ENCODE results near the gene YRDC.

Gene YRDC

DNA sequence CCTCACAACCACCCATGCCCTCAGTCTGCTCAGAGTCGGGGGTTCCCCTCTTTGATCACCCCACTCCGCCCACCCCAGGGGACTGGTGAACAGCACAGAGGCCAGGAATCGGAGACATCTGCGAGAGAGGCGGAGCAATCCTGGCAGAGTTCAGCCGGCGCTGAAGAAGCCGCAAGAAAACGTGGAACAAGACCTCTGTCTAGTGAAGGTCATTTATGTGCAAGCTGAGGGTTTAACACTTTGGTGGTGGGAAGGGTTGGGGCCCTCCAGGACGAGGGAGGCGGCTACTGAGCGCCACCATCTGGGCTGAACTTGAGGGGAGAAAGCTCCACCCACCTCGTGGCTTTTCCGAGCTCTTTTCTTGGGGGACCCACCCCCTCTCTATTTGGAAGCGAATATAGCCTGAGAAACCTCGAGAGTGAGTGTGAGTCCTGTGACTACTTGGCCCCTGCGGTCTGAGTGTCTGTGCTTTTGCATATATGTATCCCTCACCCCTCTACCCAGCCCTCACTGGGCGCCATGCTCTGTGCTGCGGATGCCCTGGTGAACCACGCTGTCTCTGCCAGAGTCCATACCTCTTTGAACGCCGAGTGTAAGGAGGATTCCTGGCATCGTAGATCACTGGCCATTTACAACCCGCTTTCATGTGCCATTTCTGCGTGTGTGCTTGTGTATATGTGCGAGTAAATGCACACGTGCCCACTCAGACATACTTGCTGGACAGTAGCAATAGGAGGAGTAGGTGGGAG, 41.9 kb downstream of the YRDC start:
- peak; percentile 17 to 38 for DNase-seq

DNA sequence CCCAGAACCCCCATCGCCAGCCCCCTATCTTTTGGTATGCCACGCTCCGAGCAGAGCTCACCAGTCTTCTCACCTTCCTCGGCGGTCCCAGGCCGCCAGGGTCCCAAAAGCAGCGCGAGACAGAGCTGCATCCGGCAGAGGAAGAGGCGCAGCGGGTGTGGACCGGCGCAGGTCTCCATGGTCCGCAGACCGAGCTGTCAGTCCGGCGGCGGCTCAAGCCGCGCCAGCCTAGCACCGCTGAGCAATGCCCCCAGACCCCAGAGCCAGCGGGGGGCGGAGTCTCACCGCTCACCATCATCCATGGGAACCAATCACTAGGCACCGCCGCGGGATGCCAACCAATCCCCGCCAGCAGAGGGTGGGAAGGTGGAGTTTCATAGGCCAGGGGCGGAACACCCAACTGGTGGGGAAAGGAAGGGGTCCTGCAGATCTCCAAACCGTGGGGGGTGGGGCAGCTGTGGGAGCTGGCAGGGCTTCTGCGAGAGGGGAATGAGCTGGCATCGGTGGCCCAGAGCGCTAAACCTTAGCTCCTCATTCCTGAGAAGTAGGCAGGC, 43.0 kb downstream of the YRDC start, which contains the start of gene EPHA10:
TSS of gene EPHA10 (minus strand) at position 233 of the 554 bp plus-strand sequence. CDS start at position 179, 54 bp downstream.
- DNase-seq = no peak

DNA sequence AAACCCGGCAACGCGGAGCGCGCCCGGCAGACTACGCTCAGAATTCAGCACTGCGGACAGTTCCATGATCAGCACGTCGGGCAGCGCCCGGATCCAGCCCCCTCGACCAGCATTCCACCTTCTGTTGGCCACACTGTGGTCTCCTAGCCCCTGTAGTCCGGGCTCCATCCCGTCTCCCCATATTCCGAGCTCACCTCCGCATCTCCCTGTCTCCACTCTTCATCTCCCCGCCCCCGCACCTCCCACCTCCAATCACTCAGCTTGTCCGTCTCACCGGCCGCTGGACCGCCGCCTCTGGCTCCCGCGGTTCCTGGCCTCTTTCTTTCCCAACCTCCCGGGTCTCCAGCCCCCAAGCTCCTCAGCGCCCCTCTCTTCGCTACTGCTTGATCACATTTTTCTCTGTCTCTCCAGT, 43.6 kb downstream of the YRDC start:
- DNase-seq = peak; percentile 57 to 64

DNA sequence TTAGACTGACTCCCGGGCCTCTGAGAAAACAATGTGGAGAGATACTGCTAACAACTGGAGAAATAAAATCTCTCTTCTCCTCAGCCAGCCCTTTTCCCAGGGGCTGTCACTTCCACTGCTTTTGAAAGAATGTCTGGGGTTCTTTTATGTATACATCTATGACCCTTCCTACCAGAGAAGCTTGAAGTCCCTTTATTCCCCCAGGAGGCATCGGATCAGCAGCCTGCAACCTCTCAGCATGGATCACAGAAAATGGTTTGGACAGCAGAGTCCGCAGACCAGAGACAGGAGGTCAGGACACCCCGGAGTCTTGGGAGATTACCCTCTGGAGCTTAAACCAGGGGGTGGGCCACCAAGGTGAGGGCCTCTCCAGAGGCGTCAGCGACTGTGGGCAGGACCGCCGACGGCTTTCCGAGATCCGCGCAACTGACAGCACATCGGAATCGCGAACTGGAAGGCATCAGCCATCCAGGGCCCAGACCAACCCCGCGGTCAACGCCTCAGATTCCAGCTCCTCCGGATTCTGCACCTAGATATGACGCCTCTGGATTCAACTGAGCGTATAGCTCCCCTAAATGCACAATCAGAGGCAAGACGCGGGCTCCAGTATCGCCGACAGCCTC, 44.1 kb downstream of the YRDC start:
- no peak for DNase-seq

DNA sequence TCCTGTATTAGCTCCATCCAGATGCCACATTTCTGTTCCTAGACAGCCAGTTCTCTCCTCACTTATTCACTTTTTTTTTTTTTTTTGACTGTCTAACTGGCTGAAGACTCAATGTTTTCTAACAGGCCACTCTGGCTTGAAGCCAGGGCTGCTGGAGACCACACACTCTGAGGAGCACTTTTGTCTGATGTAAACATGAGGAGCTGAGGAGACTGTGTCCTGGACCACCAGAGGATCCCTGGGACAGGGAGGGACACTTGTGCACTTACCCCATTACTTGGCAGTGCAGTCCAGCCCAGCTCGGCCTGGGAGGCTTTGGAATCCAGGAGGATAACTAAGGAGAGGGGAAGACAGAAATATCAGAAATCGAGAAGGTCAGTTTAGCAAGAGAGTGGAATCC, 45.5 kb downstream of the YRDC start:
- DNase-seq = no peak

DNA sequence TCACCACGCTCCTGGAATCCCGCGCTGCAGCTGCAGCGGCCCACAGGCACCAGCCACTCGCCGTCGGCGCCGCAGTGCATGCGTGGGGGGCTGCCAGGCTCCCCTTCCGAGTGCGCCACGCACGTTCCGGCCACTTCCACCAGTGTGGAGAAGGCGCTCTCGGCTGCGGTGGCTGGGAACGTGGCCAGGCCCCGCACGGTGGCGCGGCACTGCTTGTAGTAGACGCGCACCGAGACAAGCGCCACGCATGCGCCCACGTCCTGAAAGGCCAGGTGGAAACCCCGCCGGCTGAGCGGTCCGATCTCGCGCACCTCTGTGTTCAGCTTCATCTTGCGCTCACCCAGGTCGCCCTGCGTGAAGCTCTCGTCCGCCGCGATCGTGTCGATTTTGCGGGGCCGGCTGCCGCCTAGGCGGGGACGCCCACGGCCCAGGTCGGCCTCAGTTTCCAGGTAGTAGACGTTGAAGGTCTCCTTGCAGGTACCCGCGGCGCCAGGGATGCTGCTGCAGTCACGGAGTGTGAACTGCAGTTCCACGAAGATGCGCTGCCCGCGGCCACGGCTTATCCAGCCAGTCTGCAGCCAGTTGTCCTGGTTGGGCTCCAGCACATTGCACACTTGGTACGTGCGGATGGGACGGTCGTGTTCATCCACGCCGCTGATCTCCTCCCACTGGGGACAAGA, 46.5 kb downstream of the YRDC start:
- DNase-seq = no peak

DNA sequence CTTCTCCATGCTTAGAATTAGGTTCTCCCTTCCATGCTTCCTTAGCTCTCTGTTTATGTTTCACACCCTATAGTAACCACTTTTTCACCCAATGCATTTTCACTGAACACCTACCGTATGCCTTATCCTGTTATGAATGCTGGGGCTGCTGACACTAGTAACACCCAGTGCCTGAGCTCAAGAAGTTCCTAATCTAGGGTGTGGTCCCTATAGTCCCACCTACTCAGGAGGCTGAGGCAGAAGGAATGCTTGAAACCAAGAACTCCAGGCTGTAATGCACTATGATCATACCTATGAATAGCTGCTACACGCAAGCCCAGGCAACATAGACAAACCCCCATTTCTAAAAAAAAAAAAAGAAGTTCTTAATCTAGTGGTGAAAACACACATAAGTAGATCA, 48.6 kb downstream of the YRDC start:
- DNase-seq = no peak

DNA sequence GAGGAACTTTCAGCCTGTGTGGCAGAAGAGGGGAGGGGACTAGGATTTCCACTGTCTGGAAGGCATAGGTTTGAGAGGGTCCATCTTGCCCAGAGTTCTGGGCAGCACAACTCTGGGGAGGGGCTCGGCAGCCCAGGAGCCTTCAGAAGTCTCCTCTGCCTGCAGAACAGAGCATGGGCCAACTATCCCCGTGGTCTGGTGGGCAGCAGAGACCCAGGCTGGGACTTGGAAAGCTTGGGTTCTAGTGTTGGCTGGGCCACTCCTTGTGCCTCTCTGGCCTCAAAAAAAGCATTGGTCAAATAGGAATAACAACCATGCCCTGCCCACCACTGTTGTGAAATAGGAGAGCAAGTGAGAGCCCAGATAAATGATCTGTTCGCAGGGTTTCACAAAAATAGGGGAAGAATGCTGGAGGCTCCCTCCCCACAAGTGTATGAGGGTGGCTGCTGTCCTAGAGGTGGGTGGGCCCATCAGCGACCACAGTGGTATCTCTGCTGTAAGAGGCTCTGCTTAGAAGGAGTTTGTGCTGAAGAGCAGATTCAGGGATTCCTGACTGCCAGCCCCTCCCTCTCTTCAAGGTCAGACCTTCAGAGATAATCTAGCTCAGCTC, 52.0 kb downstream of the YRDC start:
- DNase-seq = no peak

DNA sequence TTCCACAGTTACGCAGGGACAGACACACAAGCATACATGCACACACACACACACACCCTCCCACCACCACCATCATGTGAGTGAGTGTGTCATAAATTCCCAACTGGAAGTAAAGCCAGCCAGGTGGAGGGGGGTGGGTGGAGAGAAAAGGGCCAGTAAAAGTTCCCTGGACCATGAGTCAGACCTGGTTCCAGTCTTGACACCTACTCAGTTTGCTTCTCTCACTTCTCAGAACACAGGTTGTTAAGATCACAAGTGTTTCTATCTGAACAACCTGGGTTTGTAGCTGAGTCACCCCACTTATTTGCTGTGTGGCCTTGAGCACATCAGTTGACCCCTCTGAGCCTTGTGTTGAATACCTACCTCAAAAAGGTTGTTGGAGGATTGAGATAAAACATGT, 52.7 kb downstream of the YRDC start:
- DNase-seq = peak; percentile 39 to 57

DNA sequence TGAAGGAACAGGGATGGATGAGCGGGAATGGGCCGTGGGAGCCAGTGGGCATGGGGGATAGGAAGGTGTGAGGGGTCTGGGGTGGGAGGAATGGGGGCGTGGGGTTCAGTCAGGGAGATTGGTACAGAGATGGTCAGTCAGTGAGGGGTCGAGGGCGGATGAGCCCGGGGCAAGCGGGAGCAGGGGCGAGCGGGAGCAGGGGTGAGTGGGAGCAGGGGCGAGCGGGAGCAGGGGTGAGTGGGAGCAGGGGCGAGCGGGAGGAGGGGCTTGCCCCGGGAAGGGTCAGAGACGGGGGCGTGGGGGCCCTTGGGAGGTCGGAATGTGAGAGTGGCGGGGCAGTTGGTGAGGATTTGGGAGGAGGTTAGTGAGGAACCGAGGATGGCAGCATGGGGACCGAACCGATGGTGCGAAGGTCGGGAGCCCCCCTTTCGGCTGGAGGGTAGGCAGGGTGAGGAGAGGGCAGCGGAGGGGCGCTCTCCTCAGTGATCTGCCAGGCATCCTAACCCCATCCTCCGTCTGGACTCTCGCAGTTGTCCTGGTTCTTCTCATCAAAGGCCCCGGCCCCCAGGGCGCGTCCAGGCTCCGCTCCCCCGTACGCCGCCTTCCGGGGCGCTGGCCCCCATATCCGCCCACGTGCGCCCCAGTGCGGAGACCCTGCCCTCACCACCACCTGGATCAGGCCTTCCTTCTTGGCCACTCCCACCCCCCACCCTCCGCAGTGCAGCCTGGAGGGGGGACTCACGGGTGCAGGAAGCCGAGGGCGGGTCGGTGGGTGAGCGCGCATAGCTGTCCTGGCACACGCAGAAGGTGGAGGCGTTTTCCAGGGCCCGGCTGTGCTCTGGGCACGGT, 54.3 kb downstream of the YRDC start:
- no peak for DNase-seq

Measured in activated CD4-positive, alpha-beta T cell treated with anti-CD3 and anti-CD28 coated beads, Interleukin-2, amount 50 U/mL, for 48 hours (primary cell).